Measurements from ENCODE around the gene SMCHD1. TPM values are rescaled to one million over a fixed set of nuclear protein-coding genes. Genes with fewer than 3 reads are reported as not detected.

The SMCHD1 gene
- total RNA-seq, 1 donor from 2014 or later = 163 TPM

DNA sequence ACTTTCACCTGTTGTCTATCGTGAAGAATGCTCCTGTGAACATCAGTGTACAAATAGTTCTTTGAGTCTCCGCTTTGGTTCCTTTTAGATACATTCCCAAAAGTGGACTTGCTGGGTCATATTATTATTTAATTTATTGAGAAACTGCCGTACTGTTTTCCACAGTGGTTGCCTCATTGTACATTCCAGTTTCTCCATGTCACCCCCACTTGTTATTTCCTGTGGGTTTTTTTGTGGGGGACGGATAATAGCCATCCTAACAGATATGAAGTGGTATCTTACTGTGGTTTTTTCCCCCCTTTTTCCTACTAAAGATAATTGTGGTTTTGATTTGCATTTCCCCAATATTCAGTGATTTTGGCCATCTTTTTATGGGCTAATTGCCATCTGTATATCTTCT lies 53.8 kb downstream of the SMCHD1 start:
- intact Hi-C loops (cut with micrococcal nuclease) = no loop called here

DNA sequence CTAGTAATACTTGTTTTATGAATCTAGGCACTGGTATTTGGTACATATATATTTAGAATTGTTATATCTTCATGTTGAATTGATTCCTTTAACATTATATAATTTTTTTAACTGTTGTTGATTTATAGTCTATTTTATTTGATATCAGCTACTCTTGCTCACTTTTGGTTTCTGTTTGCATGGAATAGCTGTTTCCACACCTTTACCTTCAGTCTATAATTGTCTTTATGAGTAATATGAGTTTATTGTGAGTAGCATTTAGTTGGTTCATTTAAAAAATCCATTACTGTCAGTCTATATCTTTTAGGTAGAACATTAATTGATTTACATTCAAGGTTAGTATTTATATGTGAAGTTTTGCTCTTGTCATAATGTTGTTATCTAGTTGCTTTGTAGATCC lies 58.6 kb downstream of the SMCHD1 start:
- intact Hi-C loops (cut with micrococcal nuclease) = no loop called here

DNA sequence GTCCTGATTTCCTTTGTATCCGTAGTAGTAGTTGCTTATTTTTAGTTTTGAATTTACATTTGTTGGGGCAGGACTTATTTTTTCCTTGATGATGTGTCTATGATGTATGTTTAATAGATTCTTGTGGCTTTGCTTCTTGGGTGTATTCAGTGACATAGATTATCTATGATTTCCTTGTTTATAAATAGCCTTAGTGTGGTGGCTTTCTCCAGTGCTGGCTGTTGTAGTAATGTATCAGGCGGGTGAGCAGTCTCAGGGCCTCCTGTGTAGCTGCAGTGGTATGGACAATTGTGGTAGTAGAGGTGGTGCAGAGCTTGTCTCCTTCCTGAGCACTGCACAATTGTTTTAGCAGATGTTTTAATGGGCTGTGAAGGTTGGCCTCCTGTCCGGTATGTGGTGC lies 60.5 kb downstream of the SMCHD1 start:
- intact Hi-C loops (cut with micrococcal nuclease) = no loop called here

DNA sequence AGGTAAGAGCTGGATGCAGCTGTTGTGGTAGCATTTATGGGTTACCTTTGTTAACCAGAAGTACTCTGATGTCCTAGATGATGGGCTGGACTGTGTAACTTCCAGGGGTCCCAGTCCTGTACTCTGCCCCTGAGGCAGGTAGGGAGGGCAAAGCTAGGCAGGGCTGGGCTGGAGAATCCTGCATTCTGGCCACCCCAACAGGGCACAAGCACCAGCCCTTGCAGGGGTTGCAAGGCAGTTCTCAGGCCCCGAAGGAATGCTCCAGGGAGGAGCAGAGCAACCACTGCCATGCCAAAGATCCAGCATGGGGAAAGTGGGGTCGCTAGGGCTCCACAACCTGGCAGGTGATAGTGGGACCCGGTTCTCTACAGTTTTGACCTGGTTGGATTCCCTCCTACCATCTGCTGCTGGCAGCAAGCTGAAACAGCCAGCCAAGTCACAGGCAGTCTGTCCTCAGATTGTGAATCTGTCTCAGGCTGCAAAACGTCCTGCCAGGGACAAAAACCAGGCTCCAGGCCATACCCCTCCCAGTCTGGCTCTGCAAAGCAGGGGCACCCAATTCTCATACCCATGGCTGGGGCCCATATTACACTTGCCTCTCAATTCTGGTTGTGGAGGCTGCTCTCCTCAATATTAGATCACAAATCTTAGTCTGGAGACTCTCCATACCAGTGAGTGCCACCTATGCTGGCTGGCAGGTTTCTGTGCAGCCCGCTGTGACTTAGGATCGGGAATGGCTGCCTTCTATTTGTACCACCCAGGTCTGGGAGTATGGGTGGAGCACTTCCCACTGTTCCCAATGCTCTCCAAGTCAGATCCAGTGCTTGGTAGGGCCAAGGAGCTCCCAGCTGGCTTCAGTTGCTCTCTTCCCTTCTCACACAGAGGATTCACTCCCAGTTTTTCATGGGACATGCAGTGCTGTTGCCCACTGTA lies 61.1 kb downstream of the SMCHD1 start:
- intact Hi-C loops (cut with micrococcal nuclease) = no loop called here

DNA sequence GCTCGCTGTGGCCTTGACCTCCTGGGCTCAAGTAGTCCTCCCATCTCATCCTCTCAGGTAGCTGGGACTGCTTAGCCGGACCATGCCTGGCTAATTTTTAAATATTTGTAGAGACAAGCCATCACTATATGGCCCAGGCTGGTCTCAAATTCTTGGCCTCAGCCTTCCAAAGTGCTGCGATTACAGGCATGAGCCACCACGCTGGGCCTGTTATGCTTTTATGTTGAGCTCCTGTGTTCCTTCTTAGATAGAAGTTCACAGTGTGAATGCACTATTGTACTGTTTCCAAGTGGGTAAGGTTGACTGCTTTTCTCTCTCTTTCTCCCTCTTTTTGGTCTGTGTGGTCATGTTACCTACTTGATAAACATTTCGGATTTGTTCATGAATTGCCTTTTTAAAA lies 61.9 kb downstream of the SMCHD1 start:
- intact Hi-C loops (cut with micrococcal nuclease) = no loop called here

DNA sequence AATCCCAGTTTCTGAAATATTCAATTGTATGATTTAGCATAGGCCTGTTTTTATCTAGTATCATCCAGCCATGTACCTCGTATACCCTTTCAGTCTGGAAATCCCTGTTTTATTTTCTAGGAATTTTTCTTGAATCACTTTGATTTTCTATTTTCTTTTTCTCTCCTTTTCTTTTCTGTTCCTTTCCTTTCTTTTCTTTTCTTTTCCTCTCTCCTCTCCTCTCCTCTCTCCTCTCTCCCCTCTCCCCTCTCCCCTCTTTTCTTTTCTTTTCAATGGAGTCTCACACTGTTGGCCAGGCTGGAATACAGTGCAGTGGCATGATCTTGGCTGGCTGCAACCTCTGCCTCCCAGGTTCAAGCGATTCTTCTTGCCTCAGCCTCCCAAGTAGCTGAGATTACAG lies 63.5 kb downstream of the SMCHD1 start:
- intact Hi-C loops (cut with micrococcal nuclease) = no loop called here

DNA sequence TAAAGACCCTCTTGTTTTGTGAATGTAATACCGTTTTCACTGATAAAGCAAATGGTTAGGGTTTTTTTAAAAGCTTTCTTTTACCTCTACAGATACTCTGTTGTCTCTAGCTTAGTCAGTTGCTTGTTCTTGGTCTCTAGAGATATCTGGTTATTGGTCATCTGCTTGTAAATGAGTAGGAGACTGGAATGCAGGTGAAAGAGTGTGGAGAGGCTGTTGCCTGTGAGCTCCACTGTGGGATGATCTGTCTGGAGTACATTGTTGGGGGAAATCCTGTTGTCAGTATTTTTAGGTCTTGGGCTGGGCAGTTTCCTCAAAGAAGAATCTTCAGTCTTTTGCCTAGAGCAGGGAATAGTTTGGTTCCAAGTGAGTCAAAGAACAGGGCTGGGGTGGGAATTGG lies 67.7 kb downstream of the SMCHD1 start:
- intact Hi-C loops (cut with micrococcal nuclease) = no loop called here

DNA sequence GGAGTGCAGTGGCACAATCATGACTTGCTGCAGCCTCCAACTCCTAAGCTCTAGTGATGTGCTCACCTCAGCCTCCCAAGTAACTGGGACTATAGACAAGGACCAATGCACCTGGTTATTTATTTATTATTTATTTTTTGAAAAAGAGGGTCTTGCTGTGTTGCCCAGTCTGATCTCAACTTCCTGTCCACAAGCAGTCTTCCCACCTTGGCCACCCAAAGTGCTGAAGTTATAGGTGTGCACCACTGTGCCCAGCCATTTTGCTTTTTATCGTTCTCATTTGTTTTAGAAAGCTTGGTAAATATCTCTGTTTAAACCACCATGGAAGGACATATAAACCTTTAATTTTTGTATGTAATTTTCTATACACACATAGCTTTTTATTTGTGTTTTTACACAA lies 74.2 kb downstream of the SMCHD1 start:
- intact Hi-C loops (cut with micrococcal nuclease) = loop anchor here (5.0 kb wide), 2 partner anchors 43 to 62 kb away; no protein-coding TSS in a partner anchor

DNA sequence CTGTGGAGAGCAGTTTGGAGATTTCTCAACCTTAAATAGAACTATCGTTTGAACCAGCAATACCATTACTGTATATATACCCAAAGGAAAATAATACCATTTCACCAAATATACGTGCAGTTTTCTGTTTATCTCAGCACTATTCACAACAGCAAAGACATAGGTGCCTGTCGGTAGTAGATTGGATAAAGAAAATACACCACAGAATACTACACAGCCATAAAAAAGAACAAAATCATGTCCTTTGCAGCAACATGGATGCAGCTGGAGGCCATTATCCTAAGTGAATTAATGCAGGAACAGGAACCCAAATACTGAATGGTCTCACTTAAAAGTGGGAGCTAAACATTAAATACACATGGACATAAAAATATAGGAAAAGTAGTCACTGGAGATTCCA lies 81.3 kb downstream of the SMCHD1 start:
- intact Hi-C loops (cut with micrococcal nuclease) = loop anchor here (5.0 kb wide), 1 partner anchor 40 kb away; no protein-coding TSS in a partner anchor

DNA sequence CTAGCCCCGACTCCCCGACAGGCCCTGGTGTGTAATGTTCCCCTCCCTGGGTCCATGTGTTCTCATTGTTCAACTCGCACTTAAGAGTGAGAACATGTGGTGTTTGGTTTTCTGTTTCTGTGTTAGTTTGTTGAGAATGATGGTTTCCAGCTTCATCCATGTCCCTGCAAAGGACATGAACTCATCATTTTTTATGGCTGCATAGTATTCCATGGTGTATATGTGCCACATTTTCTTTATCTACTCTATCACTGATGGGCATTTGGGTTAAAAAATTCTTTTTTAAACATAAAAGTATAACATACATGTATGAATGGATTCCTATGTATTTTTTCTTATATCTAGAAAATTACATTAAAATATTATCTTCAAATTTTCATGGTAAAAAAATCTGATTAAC lies 84.6 kb downstream of the SMCHD1 start:
- intact Hi-C loops (cut with micrococcal nuclease) = loop anchor here (5.0 kb wide), 1 partner anchor 38 kb away; no protein-coding TSS in a partner anchor

DNA sequence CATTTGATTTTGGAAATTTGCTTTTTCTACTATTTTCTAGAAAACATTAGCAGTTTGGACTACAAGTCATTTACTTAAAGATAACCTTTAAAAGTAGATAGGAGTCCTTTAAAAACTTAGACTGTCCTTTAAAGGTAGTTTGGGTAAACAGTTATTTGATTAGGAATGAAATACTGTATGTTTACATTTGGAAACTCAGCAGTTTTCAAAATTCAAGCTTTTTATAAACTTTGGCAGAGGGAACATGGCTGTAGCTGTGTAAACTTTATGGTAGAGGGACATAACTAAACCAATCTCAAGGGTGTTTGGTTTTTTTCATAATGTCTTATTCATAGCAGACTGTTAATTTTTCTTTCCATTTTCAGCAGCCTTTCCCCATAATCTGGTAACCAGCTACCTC lies 90.7 kb downstream of the SMCHD1 start:
- intact Hi-C loops (cut with micrococcal nuclease) = no loop called here

DNA sequence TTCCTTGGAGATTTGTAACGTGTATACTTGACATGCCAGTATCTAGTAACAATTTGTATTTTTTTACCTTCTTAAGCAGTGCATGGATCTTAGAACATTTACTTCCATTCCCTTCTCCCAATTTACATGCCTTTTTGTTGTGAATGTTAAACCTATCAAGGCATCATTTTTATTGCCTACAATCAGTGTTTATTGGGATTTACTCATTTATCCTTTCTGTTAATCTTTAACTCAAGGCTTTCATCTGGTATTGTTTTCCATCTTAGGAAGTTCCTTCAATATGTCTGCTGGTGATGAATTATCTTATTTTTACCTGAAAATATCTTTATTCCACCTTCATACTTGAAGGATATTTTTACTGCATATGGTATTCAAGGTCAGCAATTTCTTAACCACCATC lies 102.8 kb downstream of the SMCHD1 start:
- intact Hi-C loops (cut with micrococcal nuclease) = no loop called here

DNA sequence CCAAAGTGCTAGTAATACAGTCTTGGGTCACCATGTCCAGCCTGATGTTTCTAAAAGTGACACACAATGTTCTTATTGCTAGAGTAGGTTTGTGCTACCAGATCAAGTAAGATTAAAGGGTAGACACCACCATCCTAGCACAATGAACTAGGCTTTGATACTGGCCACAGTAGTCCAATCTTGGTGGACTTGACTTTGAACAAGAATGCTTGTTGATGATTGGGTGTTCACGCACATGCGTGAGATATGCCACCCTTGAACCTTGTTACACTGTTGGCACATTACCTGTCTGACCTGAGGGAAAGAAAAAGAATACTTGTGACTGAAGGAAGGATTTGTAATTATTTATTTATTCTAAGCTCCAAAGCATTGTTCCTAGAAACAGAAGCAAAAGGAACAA lies 119.1 kb downstream of the SMCHD1 start:
- intact Hi-C loops (cut with micrococcal nuclease) = loop anchor here (5.0 kb wide), 3 partner anchors 37 to 187 kb away; no protein-coding TSS in a partner anchor

DNA sequence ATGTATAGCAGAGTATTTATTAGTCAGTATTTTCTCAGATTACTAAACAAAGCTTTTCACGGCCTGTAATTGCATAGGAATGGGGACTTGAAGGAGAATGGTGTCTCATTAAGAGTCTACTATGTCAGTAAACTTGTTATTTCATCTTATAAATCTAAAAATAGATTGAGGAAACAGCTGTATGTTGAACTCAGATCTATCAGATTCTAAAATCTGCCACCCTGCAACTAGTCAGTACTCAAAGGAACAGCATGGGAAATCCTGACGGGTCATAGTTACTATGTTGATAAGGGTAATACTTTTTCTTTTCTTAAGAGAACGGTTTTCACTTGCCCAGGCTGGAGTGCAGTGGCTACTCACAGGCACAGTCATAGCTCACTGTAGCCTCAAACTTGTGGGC lies 121.1 kb downstream of the SMCHD1 start:
- intact Hi-C loops (cut with micrococcal nuclease) = loop anchor here (5.0 kb wide), 1 partner anchor 39 kb away; no protein-coding TSS in a partner anchor

DNA sequence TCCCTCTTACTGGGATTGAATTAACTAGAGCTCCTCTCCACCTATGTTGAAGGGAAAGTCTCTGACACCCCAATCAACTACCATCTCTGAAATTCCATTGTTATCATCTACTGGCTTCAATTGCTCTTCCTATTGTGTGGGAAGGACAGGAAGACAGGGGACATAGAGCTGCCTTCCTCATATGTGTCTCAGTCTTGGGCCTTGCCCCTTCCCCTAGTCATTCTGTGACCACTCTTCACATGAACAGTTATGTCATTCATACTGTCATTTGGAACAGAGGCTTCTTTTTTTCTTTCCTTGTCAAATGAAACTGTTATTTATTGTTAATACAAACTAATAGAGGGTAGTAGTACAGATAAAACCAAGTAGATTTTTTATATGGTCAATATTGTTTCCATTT lies 121.7 kb downstream of the SMCHD1 start:
- intact Hi-C loops (cut with micrococcal nuclease) = loop anchor here (5.0 kb wide), 1 partner anchor 40 kb away; no protein-coding TSS in a partner anchor

DNA sequence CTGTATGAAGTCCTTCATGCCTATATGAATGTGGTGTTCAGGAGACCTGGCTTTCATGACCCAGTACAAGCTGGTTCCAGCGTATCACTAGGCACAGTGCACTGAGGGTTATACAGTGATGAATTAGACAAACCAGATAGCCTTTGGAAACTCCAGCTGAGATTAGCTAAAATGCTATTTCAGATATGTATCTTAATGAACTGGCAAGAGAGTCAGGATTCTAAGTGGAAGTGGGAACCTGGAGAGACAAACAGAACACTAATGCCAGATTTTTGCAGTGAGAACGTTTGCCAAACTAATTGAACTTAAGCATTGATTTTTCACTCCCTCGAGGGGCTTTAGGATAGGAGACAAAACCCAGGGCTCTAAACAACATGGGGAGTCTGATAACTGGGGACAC lies 125.2 kb downstream of the SMCHD1 start:
- intact Hi-C loops (cut with micrococcal nuclease) = no loop called here

DNA sequence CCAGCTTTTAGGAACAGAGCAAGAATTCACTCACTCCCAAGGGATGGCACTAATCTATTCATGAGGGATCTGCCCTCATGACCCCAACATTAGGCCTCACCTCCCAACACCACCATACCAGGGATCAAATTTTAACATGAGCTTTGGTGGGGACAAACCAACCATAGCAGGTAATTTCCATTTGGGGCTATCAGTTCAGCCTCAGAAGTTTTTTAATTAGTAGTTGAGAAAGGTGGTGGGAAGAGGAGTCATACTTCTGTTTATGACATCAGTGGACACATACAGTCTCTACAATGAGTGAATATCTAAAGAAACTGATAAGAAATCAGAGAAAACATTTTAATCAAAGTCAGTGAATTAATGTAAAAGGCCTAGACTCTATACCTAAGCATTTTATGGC lies 131.7 kb downstream of the SMCHD1 start:
- intact Hi-C loops (cut with micrococcal nuclease) = no loop called here

DNA sequence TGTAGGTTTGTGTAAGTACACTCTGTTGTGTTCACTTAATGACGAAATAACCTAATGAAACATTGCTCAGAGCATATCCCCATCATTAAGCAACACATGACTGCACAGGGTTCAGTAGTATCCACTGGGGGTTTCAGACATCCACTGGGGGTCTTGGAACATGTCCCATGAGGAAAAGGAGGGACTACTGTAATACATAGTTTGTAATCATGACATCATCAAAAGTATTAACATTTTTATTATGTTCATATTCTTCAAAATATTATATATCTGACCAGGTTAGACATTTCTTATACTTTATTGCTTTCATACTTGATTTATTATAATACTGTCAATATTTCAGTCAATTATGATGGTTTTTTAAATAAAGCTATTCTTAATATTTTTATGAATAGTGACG lies 136.9 kb downstream of the SMCHD1 start:
- intact Hi-C loops (cut with micrococcal nuclease) = loop anchor here (5.0 kb wide), 1 partner anchor 115 kb away; no protein-coding TSS in a partner anchor

DNA sequence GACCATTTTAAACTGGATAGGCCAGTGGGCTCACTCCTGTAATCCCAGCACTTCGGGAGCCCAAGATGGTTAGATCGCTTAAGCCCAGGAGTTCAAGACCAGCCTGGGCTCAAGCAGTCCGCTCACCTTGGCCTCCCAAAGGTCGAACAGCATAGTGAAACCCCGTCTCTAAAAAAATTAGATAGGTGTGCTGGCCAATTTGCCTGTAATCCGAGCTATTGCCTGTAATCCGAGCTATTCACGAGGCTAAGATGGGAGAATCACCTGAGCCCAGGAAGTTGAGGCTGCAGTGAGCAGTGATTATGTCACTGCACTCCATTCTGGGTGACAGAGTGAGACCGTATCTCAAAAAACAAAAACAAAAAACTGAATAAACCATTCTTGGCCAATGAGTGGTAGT lies 138.6 kb downstream of the SMCHD1 start:
- intact Hi-C loops (cut with micrococcal nuclease) = loop anchor here (5.0 kb wide), 1 partner anchor 113 kb away; no protein-coding TSS in a partner anchor

DNA sequence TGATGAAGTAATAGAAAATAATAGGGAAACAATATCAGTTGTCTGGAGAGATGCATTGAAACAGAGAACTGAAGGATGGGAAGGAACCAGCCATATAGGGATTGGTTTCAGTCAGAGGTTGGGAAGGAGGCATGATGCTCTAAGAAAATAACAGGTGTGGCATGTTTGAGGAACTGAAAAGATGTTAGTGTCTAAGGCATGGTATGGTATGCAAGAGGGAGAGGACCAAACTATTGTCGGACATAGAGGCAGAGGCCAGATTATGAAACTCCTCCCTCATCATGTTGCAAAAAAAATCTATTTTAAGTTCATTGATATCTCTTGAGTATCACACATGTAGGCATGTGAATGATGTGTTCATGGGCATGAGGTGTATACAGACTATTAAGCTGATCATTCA lies 142.4 kb downstream of the SMCHD1 start:
- intact Hi-C loops (cut with micrococcal nuclease) = no loop called here

DNA sequence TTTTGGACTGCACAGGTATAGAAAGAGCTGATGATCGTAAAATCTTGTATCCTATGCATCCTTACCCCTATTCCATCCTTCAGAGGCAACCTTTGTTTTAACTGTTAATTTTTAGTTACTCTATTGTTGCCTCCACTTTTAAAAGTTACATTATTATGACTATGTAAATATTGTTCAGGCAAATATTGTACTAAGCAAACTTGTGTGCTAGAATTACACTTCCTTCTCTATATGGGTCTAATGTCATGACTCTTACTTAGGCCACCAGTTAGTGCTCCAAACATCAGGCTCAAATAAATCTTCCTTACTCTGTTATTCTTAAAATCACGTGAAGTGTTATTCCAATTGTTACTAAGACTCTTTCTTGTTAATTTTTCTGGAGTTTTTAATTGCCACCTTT lies 143.8 kb downstream of the SMCHD1 start:
- intact Hi-C loops (cut with micrococcal nuclease) = no loop called here

All from T-helper 1 cell treated with Interleukin-12 subunit alpha and Interleukin-12 subunit beta and Interleukin-4 antibody, amounts not matched to agents 30 ng/mL and 1 ng/mL, for 36 hours (primary cell).